Occipital lobe (tissue), 2 donors: ENCODE data around the gene SCTR. TPM values are rescaled to one million over a fixed set of nuclear protein-coding genes. Genes with fewer than 3 reads are reported as not detected.

Experiments used
- DNase-seq: peaks from one replicate; lab custom pipeline; 2025; lab: John Stamatoyannopoulos, UW
- total RNA-seq: library from RNA; depleted of rRNA; stranded (reverse); fragments of >200 nt; gene quantifications from one replicate; pipeline ENCODE4 v1.2.3, GENCODE V29; 2014

The SCTR gene
- total RNA-seq, 1 donor from 2014 or later: 0.62 TPM

DNA sequence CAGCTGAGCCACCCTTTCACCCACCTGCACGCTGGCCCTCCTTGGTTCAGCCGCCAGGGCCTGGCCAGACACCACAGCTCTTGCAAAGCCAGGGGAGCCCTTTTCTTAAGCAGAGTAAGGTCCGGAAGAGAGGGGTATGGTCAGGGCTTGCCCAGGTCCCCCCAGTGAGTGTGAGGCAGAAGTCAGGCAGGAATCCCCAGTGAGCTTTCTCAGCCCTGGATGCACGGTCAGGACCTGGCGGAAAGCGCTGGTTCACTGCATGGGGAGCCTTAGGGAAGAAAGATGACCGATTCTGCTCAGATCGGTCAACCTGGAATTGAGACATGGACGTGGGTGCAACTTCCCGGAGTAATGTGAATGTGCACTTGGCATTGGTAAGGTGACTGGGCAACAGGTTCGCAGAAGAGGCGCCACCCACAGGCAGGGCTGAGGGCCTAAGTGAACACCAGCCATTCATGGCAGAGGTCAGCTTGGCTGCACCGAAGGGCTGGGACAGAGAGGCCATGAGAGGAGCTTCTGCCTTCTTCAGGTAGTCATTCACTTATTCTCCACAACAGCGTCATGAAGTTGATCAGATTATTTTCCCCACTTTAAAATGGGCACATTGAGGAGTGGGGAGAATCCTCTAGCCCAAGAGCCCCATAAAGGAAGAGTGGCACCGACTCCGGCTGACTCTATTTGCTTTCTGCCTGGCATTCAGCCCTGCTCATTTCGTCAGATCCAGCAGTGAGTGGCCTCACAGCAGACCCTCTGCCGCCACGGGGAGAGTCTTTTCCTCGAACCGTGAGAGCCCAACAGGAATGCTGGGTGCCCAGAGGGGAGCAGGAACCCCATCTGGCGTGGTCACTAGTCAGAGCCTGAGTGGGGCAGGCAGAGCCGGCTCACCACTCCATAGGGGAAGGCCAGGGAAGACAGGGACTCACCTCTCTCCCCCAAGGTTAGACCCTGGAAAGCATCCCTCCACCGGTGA lies 35.8 kb downstream of the SCTR start:
- DNase-seq: no peak

GRCh38 chr2:119487434-119488244 lies 36.6 kb downstream of the SCTR start:
- DNase-seq: no peak

- no peak for DNase-seq
Measured at GRCh38 chr2:119486886-119487285, 37.4 kb downstream of the SCTR start.

- DNase-seq: no peak
Measured at GRCh38 chr2:119486196-119486827, 38.0 kb downstream of the SCTR start.

DNA sequence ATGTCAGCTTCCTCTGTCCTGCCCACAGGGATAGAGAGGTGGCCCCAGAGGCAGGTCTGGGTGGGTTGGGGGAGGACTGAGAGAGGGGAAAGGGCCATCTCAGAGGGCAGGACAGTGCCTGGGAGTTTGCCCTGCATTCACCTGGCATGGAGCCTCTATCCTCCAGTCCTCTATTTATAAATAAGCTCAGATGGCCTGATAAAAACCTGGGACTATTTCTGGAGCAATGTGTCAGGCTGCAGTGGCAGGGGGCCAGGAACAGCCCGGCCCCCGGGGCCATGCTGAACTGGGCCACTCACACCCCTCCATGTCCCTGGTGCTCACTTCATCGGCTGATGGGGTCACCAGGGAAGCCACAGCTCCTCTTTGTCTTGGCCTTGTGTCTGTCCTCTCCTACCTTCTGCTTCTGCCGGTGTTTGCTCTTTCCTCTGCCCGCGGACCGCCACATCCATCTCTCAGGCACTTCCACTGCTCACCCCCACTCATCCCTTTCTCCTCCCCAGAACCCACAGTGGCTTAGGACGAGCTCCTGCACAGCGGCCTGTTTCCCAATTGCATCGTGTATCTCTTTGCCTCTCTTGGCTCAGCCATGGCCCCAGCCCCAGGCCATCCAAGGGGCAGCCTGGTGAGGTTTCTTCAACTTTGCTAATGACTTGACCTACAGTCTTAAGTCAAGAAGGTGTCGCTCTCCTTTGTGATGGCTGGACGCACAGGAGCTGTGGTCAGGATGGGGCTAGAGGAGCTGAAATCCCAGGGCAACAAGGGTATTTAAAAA lies 38.8 kb downstream of the SCTR start:
- no peak for DNase-seq

DNA sequence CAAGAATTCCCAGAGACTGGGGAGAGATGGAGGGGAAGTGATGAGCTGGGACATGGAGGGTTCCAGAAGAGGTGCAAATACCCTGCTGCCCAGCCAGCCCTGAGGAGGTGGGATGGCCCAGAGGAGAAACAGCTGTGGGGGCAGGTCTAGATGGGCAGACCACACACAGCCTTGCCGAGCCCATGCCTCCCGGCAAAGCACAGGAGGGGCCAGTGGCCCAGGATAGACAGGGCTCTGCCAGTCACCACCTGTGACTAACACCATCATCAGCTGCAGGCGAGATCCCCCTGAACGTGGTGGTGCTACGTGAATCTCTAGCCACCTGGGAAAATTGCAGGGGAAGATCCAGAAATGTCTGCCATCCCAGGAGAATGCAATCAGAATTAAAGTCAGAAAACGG lies 39.4 kb downstream of the SCTR start:
- DNase-seq: no peak

- no peak for DNase-seq
Measured at GRCh38 chr2:119483896-119484718, 40.2 kb downstream of the SCTR start.

DNA sequence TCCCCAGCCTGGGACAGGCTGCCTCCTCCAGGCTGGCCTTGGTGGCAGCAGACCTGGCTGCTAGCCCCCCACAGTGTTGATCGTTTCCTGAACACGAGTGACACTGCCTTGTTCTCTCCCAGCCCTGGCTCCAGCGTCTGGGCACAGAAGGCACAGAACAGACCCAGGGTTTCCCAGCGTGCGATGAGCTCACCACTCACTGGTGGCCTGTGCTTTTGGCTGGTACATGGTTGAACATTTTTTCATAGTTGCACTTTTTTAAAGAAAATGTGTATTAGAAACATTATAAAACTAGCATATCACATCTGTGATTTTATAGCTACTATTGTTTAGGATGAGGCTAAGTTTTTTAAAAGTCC lies 40.9 kb downstream of the SCTR start:
- DNase-seq: no peak

- DNase-seq: no peak
Measured at GRCh38 chr2:119482481-119483394, 41.5 kb downstream of the SCTR start.

- no peak for DNase-seq
Measured at GRCh38 chr2:119481501-119482455, 42.5 kb downstream of the SCTR start.

DNA sequence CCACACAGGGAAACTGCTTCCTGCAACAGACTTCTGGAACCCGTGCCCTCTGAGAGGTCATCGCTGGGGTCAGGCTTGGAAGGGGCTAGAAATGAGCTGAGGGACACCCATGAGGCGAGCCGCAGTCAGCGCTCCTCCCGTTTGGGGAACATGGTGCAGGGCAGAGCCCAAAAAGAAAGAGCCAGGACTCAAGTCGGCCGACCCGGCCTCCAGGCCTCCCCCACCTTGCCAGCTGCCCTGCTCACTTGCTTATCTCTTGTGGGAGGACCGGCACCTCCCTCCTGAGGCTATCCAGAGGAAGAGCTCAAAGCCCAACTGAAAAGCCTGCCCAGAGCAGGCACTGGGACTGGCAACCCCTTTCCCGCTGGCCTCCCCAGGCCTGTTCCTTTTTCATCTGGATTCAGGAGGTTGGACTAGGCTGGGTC lies 43.6 kb downstream of the SCTR start:
- DNase-seq: no peak

- no peak for DNase-seq
Measured at GRCh38 chr2:119480184-119480583, 44.1 kb downstream of the SCTR start.

DNA sequence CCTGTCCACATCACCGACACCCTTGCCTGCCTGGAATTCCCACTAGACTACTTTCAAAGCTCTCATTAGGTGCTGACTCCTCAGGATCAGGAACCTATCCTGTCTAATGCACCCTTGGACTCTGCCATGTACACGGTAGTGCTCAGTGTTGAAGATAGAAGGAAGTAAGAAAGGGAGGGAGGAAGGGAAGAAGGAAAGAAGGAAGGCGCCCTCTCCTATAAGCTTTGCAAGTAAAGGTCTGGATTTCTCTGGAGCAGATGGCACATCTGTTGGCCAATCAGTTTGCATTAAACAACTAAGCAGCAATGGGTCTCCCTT lies 45.3 kb downstream of the SCTR start:
- DNase-seq: no peak

- DNase-seq: no peak
Measured at GRCh38 chr2:119478188-119478977, 45.9 kb downstream of the SCTR start.

DNA sequence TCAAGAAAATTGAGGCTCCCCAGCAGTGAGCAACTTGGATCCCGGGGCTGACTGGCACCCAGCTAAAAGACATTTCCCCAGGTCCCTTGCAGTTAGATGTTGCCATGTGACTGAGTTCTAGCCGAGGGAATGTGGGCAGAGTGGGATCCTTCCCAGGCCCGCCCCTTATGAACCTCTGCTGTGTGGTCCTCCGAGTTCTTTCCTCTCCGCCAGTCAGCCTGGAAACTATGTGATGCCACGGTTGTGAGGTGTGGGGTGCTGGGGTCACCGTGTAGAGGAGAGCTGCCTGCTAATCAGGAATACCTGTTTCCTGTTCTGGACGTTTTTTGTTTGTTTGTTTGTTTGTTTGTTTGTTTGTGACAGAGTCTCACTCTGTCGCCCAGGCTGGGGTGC lies 47.2 kb downstream of the SCTR start:
- DNase-seq: no peak

- no peak for DNase-seq
Measured at GRCh38 chr2:119476301-119477112, 47.8 kb downstream of the SCTR start.

DNA sequence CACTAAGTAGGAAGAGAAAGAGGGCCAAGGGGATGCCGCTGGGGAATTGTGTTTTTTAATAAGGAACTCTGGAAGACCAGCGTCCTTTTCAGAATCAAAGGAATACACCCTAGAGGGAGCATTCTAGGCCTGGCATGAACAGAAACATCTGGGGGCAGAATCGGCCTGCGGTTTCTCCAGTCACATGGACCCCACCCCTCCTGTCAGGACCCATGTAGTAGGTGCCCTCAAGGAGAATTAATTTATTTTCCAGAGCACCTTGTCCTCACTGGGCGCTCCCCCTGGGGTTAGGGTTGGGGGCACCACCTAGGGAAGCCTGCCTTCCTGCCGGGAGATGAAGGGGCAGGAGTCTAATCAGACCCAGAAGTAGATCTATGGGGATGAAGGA lies 48.4 kb downstream of the SCTR start:
- no peak for DNase-seq
